H1 (cell line): ENCODE data around the gene OSBP2. TPM values are rescaled to one million over a fixed set of nuclear protein-coding genes. Genes with fewer than 3 reads are reported as not detected.

Source experiments
- CBX5 ChIP-seq: fragments of 300-800, 300-1000 bp; sonication (generic); IDR thresholded peaks from 2 replicates; pipeline ENCODE4 v1.7.1; 2016; ENCODE audit warnings: antibody characterized with exemption, low read length, low read depth
- CHD2 ChIP-seq: IDR thresholded peaks from 2 replicates; pipeline ENCODE4 v1.6.1; 2012; ENCODE audit warnings: low read length, improper control_type of control experiment
- CTBP2 ChIP-seq: IDR thresholded peaks from 2 replicates; pipeline ENCODE4 v1.7.0; 2011; ENCODE audit warnings: borderline replicate concordance, mild to moderate bottlenecking, moderate library complexity, mixed read lengths, low read length; ENCODE audit not compliant: insufficient read depth, insufficient read length
- polyA plus RNA-seq, 7 experiments: library from polyadenylated mRNA; depleted of rRNA in 3 of 7; stranded (reverse) in 5 of 7; unstranded in 2 of 7; fragments of >200 nt in 5 of 7; fragments of 200-250 nt in 2 of 7; gene quantifications; 1 replicate in 5 of 7; 2 replicates in 1 of 7; 4 replicates in 1 of 7; pipeline versions ENCODE4 v1.2.1 to v1.2.3, GENCODE V29; 2011 to 2013; ENCODE audit warnings: missing spikeins in 2 of 7, mixed read lengths in 2 of 7
- total RNA-seq: library from RNA; stranded (reverse); fragmentation: NEBNext Ultra II Directional; extraction: Animal tissue kit (Norgen Biotek cat#: 25700); gene quantifications from 2 replicates; pipeline ENCODE4 v1.2.1, GENCODE V29; 2021

The OSBP2 gene
- total and polyA plus RNA-seq, 2 of the 8 experiments (the other 6 are each of a cell fraction or from before 2014, with no cell fraction given), result 3.4 to 3.7 TPM

DNA sequence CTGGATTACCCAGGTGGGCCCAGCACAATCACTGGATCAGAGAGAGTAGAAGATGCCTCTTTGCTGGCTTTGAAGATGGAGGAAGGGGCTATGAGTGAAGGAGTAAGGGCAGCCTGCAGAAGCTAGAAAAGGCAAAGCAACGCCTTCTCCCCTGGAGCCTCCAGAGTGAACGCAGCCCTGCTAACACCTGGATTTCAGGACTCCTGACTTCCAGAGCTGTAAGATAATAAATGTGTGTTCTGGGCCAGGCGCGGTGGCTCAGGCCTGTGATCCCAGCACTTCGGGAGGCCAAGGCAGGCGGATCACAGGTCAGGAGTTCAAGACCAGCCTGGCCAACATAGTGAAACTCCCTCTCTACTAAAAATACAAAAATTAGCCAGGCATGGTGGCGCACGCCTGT lies 171.5 kb downstream of the OSBP2 start (continued):
- no peak for TF ChIP-seq CTBP2
- no peak for TF ChIP-seq CBX5
- no peak for TF ChIP-seq CHD2
